DND-41 (cell line): ENCODE data around the gene VWA3B.
"Not testable (repeated sequence)": the region's sequence is repeated elsewhere in the genome, so short reads cannot be mapped to it uniquely, and the experiment has no call there.

Experiments used
- CTCF ChIP-seq: IDR thresholded peaks from 2 replicates; pipeline ENCODE4 v1.5.1; 2012; ENCODE audit warnings: borderline replicate concordance, low read length, moderate library complexity, mild to moderate bottlenecking; ENCODE audit not compliant: poor library complexity, severe bottlenecking; ENCODE audit errors: extremely low read depth
- EZH2 ChIP-seq: IDR thresholded peaks from 3 replicates; pipeline ENCODE4 v1.6.1; 2012; ENCODE audit warnings: borderline replicate concordance, low read depth, mild to moderate bottlenecking, moderate library complexity, low read length, inconsistent platforms; ENCODE audit not compliant: severe bottlenecking

GRCh38 chr2:98138978-98139377, 52.0 kb downstream of the VWA3B start:
- TF ChIP-seq CTCF, EZH2: not testable (repeated sequence)
